Ishikawa (cell line): Measurements from ENCODE around the gene FAM118A.

Experiments
- CREB1 ChIP-seq: IDR thresholded peaks from 2 replicates; pipeline ENCODE4 v1.6.1; 2012; ENCODE audit warnings: low read depth
- REST ChIP-seq: IDR thresholded peaks from 2 replicates; pipeline ENCODE4 v1.6.1; 2012; ENCODE audit warnings: low read depth, mild to moderate bottlenecking

- TF ChIP-seq REST (no peak), CREB1 (no peak)
Measured at GRCh38 chr22:45302751-45303150, 7.0 kb upstream of the FAM118A start.
